ENCODE results near the gene FASTK.

DNA sequence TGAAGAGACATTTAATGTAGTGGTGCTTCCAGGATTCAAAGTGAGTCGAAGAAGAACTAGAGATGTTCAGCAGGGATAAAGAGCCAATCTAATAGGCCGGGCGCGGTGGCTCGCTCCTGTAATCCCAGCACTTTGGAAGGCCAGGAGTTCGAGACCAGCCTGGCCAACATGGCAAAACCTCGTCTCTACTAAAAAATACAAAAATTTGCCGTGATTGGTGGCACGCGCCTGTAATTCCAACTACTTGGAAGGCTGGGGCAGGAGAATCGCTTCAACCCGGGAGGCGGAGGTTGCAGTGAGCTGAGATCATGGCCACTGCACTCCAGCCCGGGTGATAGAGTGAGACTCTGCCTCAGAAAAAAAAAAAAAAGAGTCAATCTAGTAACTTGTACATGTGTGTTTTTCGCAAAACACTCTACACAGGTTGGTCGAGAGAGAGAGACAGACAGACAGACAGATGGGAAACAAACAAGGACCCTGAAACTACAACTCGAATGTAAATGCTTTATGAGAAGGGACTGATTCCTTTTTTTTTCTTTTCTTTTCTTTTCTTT, 51.6 kb downstream of the FASTK start:
- no peak for TF ChIP-seq CTCF (IDR thresholded peaks at IDR 0.05; ENCODE audit: insufficient read depth, low read length, poor library complexity, severe bottlenecking)
- no peak for TF ChIP-seq EZH2phosphoT487 (conservative IDR thresholded peaks at IDR 0.05; ENCODE audit: low read length)

All from SU-DHL-6 (cell line).